Activated CD8-positive, alpha-beta memory T cell treated with anti-CD3 and anti-CD28 coated beads for 24 hours (primary cell): ENCODE measurements around the gene RNF151.
"Not testable (repeated sequence)": the region's sequence is repeated elsewhere in the genome, so short reads cannot be mapped to it uniquely, and the experiment has no call there.

Experiments
- DNase-seq: peaks from one replicate; pipeline ENCODE4 v3.0.0-alpha.2; 2020

Gene RNF151

DNA sequence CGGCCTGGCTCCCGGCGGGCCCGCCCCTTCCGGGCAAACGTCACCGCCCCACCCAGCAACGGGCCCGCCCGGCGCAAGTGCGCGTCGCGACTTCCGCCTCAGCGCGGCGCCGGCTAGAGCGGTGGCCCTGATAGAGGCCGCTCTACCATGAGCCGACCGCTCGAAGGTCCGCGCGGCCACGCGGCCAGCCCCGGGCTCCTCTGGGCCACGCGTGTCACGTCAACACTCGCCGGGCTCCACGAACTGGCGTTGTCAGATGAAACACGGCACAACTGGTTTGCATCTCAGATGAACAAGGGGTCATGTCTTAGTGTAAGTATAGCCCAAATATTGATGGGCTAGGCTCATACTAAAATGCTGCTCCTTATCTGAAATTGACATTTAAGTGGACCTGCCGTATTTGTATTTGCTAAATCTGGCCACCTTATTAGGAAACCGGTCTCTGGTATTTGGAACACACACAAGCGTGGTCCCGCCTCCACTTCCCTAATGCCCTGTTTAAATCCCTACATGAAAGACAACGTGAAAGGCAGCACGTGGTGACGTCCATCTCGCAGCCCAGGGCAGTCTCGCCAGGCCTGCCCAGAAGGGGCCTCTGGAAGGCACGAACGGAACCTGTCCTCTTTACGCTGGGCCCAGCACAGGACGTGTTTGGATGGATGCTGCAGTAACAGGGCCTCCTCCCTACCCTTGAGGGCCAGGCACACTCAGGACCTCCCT lies 43.3 kb downstream of the RNF151 start, which contains the start of gene ZNF598:
Gene ZNF598 (minus strand): TSS at position 31 of the 720 bp plus-strand sequence.
- peak; percentile 92 for DNase-seq

GRCh38 chr16:2011726-2012125 lies 45.1 kb downstream of the RNF151 start:
- DNase-seq = not testable (repeated sequence)

GRCh38 chr16:2013527-2013926 lies 46.9 kb downstream of the RNF151 start:
- no peak for DNase-seq

DNA sequence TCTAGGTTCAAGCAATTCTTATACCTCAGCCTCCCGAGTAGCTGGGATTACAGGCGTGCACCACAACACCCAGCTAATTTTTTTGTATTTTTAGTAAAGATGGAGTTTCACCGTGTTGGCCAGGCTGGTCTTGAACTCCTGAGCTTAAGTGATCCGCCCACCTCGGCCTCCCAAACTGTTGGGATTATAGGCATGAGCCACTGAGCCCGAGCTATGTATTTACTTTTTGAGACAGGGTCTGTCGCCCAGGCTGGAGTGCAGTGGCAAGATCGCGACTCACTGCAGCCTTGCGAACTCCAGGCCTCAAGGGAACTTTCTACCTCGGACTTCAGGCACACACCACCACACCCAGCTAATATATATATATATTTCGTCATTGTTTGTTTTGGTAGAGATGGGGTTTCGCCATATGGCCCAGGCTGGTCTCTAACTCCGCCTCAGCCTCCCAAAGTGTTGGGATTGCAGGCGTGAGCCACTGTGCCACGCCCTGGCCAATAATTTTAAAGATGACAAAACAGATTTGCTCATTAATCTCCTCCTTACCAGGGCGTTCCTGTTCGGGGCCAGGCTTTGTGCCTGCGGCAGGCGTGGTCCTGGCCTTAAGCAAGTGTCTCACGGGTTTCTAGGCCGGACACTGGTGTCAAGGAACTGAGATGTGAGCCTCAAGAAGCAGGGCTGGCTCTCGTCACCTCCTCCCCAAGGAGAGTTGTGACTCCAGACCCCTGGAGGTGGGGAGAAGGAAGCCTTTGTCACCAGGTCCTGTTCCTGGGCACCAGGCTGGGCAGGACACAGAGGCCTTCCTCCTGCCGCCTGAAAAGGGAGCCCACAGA lies 48.7 kb downstream of the RNF151 start:
- DNase-seq = no peak

DNA sequence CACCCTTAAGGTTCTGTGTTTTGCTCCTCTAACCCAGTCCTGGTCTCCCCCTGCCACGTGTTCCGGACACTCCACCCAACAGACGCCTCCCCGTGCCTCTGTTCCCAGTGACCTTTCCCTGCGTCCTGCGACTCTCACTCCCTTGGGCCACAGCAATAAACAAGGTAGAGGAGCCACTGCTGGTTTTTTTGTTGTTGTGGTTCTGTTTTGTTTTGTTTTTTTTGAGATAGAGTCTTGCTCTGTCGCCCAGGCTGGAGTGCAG lies 49.2 kb downstream of the RNF151 start:
- DNase-seq = no peak

- no peak for DNase-seq
Measured at GRCh38 chr16:2016407-2016922, 49.8 kb downstream of the RNF151 start.
